HG03378 (cell line): ENCODE data around the gene CSK.
"Not testable (repeated sequence)": the region's sequence is repeated elsewhere in the genome, so short reads cannot be mapped to it uniquely, and the experiment has no call there.

Source experiments
- ATAC-seq: cut with Tn5 transposase; IDR thresholded peaks from one replicate; pipeline ENCODE4 v1.9.1; 2021; ENCODE audit warnings: mild to moderate bottlenecking, moderate library complexity; ENCODE audit not compliant: unreplicated experiment

CSK gene

DNA sequence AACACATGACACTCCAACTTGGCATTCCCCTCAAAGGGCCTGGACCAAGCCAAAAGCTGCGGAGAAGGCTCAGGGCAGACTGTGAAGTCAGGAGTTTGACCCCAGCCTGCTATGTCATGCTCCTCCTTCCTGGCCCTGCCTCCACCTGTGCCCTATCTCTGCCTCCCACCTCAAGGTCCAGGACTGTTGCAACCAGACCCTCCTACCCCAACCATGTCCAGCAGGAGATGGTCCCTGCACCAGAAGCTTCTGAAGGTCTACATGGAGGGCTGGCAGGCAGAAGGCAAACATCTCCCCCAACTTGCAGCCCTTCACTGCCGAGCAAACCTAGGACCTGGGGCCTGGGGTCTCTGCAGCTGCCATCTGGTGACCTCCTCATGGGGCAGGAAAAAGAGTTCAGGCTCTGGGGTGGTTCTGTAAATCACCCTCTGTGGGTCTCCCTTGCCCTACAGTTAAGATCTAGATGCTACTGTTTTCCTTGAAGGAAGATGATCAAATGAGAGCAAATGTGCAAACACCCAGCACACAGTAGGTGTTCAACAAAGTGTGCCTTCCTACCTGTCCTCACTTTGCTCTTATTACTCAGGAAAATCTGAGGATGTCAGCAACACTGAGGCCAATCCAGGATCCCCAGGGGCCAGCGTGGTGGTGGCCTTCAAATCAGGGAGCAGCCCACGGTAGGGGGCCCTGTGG is 11.5 kb upstream of the CSK start:
- no peak for ATAC-seq

DNA sequence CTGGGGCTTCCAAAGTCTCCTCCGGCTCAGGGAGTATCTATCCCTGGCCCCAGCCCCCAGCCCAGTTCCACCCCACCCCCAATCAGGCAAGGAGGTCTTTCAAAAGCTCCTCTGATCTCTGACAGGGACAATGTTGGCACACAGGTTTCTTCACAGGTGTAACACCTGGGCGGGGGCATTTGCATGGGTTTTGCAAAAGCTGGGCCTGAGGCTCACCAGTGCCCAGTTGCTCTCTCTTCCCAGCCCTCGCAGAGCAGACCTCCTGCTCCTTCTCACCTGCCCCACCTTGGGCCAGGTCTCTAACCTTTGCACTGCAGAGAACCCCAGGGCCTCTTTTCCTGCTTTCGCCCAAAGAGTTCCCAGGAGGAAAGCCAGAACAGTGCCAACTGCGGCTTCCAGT is 8.6 kb upstream of the CSK start:
- ATAC-seq = no peak

DNA sequence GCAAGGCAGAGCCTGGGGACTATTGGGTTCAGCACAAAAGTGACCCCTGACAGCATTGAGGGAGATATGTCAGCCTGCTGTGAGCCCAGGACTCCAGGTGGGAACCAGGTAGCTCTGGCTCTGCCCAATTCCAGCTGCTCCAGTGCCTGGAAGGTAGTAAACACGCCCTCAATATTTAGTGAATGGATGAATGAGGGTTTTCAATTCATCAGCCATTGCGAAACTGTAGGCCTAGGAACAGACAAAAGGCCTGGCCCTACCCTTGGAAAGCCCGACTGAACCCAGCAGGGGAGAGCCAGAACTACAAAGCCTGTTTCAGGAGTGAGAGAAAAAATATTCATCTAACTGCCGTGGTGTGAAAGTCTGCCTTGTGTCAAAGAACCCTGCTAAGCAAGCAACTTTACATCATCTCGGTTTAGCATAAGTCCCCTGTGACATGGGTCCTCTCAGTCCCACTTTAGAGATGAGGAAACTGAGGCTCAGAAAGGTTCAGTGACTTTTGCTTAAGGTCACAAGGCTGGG is 8.1 kb upstream of the CSK start:
- ATAC-seq = no peak

DNA sequence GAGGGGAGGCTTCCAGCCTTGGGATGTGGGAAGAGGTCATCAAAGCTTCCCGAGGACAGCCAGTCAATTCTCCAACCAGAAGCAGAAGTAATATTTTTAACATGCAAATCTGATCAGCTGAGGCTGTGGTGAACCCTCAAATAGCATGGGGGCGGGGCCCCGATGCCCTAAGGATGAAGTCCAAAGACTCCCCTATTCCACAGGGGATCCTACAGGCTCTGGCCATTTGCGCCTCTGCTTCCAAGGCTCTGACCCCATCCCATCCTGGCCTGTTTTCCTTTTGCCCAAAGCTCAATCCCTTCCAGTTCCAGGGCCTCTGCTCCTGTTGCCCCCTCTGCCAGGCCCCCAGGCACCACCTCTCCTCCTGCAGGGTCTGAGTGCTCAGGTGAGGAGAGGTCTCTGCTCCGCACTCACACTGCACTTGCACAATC is 6.7 kb upstream of the CSK start:
- no peak for ATAC-seq

DNA sequence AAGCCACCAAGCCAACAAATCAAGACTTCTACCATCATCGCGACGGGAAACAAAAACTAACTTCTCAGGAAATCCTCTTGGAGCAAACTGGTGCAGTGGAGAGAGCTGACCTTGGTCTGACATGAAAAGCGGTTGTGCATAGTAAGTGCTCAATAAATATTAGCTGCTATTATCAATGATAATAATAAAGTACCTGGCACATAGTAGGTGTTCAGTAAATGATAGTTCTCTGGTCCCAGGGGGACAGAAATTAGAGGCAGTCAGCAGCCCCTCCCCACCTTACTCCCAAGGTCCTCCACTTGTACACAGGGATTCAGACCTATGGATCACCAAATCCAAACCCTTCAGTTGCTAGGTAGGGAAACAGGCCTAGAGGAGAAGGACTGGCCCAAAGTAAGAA is 6.0 kb upstream of the CSK start:
- ATAC-seq = no peak

DNA sequence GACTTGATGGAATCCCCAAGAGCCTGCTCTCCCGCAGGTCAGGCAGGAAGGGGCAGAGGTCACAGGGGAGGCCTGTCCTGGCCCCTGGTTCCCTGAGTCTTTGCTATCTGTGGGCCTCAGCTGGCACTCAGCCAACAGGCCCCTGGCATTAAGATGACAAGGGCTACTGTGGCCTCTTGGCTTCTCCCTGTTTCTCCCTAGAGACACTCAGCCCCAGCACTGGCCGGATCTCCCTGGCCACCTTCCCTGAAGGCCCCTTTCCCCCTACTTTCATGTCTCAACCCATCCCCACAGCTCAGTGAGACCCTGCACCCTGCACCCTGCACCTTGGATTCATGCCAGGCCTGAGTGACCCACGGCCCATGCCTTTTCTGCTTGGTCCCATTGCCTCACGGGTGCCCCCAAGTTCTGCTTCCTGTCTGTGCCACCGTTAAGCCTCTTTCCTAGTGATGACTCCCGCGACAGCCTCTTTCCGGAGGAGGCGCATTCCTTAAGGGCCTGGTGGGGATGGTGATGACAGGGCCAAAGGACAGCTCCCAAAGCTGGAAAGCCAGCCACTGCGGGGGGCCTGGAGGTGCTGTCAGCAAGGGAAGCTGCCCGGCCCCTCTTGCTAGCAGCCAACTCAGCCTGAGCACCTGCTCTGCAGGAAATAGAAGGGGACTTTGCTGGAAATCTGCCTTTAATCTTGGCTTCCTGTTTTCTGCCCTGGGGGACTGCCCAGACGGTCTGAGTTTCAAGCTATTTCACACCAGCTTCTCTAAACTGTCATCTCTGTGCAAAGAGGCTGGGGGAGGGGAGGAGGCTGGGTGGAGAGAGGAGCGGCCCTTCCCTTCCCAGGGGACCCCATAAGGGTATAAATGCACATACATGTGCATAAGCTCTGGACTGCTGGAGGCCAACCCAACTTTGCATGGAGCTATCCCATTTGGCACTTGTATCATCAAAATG is 4.8 kb upstream of the CSK start:
- ATAC-seq = no peak

DNA sequence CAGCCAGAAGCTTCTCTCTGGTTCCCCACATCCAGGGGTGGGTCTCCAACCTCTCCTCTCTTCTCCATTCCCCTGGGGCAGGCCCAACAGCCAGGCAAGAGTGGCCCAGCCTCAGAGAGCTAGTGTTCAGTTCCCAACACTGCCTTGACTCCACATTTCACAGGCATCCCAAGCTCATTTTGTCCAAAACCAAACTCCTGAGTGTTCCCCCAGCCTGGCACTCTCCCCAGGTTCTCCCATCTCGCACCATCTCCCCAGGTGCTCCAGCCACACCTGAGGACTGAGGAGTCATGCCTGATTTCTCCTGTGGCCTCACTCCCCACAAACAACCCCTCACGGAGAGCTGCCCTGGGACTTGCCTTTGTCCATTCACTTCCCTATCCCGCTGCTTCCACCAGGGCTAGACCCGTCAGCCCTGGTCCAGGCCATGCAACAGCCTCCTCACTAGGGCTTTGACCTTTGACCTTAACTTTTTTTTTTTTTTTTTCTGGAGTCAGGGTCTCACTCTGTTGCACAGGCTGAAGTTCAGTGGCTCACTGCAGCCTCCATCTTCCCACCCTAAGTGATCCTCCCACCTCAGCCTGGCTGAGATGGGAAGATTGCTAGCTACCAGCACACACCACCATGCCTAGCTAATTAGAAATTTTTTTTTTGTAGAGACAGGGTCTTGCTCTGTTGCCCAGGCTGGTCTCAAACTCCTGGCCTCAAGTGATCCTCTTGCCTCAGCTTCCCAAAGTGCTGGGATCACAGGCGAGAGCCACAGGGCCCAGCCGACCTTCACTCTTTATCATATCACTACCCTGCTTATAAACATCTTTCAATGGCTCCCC is 3.9 kb upstream of the CSK start:
- no peak for ATAC-seq

DNA sequence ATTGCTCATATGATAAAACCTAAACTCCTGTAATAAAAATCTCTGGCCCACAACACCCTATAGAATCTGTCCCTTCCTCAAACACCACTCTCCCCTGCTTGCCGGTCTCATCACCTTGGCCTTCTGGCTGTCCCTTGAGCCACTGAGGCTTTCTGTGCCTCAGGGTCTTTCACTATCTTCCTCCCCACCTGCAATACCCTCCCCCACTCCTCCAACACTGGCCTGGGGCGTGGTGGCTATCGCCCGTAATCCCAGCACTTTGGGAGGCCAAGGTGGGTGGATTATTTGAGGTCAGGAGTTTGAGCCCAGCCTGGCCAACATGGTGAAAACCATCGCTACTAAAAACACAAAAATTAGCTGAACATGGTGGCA is 3.3 kb upstream of the CSK start:
- ATAC-seq = no peak

DNA sequence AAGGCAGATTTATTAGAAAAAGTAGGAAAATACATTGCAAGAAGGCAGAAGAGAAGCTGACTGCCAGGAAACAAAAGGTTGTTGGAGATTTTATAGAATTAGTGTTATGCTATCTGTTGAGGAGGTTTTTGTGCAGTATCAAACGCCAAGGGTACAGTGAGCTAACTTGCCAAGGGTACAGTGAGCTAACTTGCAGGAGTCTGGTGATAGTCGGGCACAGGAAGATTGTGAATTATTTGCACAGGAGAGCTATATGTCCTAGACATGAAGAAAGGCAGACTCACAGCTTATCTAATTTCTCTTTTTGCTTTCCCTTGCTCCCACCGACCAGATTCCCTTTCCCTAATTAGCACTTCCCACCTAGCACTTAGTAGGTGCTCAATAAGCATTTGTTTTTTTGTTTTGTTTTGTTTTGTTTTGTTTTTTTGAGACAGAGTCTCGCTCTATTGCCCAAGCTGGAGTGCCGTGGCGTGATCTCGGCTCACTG is 2.7 kb upstream of the CSK start:
- no peak for ATAC-seq

DNA sequence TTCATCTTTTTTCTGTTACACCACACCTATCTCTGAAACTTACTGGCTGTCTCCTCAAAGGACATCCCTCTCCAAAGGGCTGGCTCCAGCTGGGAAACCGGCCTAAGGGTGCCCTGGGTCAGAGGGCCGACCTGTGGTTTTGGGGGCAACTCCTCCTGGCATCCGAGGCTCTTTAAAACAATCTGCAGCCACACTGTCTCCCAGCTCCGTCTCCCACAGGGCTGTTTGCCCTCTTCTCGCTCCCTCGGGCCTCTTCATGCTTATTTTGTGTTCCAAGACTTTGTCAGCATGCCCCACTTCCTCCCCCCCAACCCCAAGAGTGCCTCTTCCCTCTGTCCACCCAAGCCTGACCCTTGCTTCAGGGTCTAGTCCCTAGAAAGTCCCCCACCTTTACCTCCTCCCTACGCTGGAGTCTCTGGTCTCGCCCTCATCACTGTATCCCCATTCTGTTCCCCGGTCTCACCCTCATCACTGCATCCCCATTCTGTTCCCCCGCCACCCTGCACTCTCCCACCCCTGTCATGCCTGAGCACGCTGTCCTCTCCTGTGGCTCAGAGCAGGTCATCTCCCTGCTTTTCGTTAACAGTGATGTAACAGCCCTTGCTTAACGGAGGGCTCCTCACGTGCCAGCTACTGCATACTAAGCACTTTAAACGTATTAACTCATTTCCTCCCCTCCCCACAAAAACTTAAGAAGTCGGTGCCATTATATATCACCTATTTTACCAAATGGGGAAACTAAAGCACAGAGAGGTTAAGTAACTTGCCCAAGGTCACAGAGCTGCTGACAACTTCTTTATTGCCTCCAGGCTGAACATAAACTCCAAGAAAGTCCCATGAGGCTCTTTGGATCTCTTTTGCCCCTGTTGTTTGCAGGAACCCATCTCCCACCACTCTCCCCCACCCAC is 1.1 kb upstream of the CSK start:
- no peak for ATAC-seq

DNA sequence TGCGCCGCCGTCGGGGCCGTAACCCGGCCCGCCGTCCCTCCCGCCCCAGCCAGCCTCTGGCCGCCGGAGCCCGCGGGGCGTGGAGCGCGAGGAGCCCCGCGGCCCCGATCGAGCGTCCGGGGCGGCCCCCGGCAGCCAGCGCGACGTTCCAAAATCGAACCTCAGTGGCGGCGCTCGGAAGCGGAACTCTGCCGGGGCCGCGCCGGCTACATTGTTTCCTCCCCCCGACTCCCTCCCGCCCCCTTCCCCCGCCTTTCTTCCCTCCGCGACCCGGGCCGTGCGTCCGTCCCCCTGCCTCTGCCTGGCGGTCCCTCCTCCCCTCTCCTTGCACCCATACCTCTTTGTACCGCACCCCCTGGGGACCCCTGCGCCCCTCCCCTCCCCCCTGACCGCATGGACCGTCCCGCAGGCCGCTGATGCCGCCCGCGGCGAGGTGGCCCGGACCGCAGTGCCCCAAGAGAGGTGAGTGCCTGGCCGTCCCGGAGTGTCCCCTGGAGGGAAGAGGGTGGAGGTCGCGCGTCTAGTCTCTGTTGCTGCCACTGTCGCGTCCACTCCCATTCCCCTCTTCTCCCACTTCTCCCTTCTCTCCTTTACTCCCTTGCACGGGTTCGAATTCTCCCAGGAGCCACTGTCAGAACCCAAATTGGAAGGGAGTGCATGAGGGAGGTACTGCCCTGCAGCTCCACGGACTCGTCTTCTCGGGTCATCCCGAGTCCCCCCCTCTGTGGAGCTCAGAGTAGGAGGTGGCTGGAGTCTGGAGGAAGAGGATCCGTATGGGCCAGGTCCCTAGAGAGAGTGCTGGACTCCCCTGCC is 585 bp downstream of the CSK start:
- no peak for ATAC-seq

DNA sequence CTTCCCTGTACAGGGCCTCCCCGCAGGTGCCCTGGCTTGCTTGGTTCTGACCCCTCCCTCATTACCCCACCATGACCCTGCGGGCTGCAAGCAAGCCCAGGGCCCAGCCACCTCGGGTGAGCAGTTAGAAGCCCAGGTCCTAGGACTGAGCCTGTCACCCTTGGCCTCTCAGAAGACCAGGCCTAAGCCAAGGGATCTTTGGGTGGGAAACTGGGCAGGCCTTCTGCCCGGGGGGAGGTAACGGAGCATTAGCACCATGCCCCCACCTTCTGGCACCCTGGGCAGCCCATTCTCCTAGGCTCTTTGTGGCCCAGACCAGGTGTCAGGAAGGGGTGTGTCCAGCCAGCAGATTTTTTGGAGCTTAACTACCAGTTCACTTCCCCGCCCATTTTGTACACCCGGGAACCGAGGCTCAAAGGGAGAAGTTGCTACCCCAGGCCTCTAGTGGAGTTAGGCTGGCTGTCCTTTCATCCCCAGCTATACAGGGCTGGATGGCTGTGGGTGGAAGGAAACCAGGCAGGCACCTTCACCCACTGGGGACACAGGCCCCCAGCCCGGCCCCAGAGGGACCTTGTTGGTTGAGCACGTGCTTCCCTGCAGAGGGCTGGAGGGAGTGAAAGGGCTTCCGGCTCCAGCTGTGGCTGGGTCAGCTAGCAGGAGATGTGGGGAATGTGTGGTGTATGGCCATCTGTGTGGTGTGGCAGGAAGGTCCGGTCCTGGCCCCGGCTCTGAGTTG is 1.4 kb downstream of the CSK start:
- ATAC-seq = no peak

DNA sequence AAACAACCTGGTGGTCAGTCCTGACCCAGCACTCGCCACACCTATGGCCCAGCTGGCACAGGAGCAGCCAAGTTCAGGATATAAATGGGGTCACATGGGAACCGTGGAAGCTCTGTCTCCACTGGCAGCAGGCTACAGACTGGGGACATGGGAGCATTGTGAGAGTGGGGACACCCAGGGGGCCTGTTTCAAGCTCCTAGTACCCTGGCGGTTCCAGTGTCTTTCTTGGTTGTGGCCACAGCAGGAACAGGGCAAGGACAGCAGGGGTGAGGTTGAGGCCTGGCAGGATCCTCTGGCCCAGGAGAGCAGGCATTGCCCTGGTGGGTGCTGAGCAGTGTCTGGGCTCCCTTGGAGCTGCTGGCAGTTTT is 1.9 kb downstream of the CSK start:
- ATAC-seq = no peak

DNA sequence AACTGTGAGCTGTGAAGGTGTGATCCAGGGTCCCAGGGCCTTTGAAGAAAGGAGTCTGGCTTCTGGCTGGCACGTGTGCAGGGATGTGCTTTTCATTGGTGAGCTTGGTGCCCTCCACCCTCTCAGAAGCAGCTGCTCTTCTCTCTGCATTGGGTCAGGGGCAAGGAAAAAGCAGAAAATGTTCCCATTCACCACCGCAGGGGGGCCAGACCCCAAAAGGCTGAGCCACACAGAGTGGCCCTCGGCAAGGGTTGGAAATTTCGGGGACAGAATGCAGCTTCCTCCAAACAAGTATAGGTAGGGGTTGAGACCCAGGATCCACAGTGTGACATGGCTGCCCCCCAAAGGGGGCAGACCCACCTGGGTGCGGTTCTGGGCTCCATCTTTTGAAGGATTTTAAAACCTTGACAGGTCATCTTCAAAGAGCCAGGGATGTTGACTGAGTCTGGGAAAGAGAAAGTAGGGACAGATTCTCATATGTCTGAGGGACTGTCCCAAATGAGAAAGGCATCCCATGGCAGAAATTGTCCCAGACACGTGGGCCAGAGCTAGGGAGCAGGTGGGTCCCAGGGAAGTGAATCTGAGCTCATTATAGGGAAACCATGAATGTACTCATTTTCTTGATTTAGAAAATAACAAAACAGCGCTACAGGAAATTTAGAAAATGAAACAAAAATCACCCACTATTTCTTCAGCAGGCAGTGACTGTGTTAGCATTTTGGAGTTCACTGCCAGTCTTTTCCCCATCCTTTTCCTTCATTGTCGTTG is 2.7 kb downstream of the CSK start:
- no peak for ATAC-seq

DNA sequence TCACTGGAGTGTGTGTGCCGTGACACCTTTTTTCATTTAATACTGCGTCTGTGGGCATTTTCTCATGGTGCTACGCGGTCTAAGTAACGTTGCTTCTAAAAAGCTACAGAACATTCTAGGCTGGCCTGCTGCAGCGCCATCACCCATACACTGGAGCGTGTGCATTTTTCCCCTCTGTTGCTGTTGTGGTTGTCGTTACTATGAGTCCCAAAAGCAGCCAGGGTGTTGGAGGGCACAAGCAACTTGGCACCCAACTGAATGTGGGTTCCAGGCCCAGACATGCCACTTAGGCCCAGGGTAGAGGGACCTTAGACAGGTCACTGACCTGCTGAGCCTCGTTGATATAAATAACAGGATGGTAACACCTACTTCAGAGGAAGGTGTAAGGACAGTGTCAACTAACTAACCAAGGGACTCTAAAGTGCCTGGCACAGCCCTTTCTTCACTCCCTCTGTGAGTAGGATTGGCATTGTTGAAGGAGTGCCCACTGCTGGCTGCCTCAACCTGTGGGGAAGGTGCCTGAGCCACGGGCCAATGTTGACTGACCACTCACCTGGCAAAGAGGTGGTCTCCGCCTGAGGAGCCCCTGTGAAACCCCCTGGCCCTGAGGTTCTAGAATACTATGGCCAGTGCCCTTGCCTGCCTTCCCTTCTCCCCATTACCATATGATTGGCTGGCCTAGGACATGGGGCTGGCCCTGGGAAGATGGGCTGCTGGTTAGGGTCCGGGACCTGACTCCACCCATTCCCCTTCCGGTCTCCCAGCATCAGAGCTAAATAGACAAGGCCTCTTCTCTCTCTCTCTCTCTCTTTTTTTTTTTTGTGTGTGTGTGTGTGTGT is 3.5 kb downstream of the CSK start:
- no peak for ATAC-seq

DNA sequence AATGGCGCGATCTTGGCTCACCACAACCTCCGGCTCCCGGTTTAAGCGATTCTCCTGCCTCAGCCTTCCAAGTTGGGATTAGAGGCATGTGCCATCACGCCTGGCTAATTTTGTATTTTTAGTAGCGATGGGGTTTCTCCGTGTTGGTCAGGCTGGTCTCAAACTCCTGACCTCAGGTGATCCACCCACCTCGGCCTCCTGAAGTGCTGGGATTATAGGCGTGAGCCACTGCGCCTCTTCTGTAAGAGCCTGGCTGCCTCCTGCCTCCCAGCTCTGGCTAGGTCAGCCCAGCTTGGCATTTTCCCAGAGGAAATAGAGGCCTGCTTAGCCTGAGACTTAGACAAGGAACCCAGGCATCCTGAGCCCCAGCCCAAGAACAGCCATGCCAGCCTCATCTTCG is 4.2 kb downstream of the CSK start:
- ATAC-seq = not testable (repeated sequence)
